HUDEP-2 (cell line): Measurements from ENCODE around the gene CNTF.

Experiments used
- DNase-seq, 76 experiments: peaks; one replicate each; lab custom pipeline; 2025; ENCODE audit not compliant: unreplicated experiment in 76 of 76; lab: John Stamatoyannopoulos, UW

Gene CNTF

DNA sequence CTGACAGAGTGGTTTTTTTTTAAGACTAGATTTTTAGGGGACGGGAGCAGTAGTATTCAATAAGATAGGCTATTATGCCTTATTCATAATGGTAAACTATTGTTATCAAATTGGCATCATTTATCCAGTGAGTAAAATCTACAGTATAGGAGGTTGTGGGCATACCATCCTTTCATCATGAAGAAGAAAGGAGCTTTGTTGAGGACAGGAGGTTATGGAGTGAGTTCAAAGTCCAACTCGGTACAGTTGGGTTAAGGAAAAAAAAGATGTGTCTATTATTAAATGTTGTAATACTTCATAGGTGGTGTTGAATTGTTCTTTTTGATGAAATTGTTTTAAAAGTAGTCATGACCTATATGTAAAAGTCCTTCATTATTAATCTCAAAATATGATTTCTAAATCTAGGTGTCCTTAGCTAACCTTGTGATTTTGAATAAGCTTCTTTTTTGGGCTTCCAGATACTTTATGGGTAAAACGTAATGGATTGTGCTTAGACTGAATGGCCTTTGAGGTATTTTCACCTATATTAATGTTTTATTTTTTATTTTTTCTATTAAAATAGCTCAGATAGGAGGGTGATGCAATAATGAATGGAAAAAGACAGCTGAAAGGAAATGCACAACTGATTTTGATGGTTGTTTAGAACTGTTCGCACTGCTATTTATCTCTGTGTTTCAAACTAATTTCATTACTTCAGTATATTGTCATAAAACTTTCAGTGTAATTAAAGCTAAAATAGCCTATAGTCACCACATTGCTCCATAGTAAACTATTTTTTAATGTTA, 15.3 kb upstream of the CNTF start:
- no peak for DNase-seq

DNA sequence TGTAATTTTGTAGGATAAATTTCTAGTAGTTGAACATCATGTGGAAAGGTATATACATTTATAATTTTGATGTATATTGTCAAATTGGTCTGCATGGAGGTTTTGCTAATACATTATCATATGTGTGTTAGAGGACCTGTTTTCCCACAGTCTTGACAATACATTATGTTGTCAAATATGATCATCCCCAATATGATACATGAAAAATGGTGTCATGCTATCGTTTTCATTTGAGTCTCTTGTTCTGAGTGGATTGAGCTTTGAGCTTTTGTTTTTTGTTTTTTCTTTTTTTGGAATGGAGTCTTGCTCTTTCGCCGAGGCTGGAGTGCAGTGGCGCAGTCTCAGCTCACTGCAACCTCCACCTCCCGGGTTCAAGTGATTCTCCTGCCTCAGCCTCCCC, 14.1 kb upstream of the CNTF start:
- DNase-seq, result no peak

DNA sequence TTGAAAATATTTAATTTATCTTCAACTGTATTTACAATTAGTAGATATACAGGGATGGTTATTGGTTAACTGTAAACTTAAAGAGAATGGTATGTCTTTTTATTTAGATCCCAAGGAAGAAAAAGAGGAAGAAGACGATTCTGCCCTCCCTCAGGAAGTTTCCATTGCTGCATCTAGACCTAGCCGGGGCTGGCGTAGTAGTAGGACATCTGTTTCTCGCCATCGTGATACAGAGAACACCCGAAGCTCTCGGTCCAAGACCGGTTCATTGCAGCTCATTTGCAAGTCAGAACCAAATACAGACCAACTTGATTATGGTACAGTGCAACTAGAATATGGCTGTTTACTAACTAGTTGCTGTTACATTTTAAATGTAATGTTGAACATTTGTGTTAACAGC, 12.7 kb upstream of the CNTF start:
- DNase-seq, result peak in 1 of 76 experiments; percentile 6

DNA sequence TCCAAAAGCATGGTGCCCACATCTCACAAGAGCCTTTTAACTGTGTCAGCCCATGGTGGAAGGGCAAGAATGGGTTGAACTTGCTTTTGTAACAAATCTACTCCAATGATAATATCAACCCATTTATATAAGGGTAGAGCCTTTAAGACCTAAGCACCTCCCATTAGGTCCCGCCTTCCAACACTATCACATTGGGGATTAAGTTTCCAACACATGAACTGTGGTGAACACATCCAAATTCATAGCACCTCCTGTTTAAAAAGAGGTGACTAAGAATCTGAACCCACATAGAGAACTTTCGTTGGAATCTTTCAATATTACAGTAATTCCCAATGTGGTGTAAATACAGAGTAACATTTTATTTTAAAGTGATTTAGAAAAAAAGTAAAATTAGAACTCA, 9.2 kb upstream of the CNTF start:
- no peak for DNase-seq

DNA sequence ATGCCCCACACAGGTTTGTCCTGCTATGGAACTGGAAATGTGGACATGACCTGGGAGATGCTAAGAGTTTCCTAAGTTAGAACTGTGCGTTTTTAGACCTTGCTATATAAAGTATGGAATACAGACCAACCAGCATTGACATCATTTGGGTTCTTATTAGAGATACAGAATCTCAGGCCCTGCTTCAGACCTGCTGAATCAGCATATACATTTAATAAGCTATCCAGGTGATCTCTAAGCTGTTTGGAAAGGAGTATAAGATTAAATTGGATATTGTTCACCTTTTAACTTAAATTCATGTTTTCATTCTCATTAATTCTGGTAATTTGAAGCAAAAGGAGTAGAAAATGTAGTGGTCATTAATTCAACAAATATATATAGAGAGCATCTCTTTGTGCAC, 6.9 kb upstream of the CNTF start:
- DNase-seq, result no peak

DNA sequence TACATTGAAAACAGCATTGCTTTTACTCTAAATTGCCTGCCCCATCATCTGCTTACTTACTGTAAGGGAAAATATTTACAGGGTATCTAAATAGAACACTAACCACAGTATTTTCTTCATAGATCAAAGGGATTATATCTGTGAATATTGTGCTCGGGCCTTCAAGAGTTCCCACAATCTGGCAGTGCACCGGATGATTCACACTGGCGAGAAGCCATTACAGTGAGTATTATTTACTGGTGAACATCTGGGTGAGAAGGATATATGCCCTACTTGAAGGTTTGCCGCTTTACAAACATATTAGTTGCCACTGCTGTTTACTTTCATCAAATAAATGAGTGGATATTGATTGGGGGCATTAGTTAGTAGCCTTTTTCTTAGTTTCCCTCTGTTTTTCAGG, 5.9 kb upstream of the CNTF start:
- peak in 64 of 76 experiments; percentile 8 to 79 (median 50) for DNase-seq

DNA sequence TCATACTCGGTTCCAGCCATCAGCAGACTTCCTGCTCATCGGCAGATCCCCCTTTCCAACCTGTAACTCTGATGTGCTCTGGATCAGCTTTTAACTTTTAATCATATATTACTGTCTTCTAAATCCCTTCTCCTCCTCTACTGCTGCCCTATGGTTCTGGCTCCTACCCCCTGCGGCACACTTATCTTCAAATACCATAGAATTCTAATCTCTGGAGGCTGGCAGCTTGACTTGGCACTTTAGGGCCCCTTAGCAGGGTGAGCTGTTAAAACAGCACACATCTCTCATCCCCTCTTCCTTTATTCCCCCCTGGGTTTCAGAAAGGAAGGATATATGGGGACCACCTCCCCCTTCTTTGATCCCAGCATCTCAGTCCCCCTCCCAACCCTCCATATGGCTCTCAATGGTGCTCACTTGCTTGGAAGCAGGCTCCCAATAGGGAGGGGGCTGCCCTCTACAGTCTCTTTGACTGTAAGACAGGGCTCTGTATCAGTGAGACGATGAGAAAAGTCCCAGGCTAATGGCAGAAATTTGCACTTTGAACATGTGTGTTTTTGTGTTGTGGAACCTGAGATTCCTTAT, 4.4 kb upstream of the CNTF start:
- peak in 28 of 76 experiments; percentile 2 to 56 (median 24) for DNase-seq

DNA sequence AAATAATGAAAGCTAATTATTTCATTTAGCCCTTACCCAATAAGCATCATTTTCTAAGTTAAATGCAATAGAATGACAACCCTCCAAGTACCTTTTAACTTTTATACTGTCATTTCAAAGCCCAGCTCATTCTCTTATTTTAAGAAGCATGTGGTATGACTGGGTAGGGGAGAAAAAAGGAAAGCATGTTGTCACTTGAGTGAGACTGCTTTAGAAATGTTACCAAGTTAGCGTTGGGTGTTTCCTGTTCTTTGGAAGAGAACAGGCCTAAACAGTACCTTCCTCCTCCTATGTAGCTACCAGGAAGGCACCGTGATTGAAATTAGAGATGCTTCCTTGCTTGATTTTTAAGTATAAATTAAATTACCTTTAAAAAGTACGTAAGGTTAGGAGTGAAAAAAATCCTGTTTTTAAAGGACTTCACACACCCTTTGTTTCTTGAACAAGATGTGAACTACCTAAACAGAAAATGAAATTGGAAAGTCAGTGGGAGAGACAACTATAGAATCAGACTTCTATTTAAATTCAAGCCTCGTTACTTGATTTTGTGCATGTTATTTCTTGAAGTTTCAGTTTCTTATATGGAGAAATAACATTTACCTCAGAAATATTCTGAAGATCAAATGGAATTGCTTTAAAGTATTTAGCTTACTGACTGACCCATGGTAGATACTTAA, 741 bp upstream of the CNTF start:
- no peak for DNase-seq

DNA sequence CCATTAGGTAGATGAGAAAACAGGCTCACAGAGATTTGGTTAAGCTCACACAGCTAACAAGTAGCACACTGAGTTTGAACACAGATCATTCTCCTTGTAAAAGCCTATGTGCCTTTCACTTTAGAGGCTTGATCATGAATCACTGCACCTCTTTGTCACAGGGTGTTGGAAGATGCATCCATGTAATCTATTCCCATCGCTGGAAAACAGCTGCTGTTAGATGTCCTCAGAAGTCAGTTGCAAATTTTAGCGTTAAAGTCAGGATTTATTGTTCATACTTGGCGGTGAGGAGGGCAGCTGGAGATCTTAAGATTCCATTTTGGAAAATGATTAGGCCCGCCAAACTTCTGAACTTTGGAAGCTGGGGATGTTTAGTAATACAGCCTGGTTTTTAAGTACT, 2.6 kb downstream of the CNTF start:
- DNase-seq, result no peak

DNA sequence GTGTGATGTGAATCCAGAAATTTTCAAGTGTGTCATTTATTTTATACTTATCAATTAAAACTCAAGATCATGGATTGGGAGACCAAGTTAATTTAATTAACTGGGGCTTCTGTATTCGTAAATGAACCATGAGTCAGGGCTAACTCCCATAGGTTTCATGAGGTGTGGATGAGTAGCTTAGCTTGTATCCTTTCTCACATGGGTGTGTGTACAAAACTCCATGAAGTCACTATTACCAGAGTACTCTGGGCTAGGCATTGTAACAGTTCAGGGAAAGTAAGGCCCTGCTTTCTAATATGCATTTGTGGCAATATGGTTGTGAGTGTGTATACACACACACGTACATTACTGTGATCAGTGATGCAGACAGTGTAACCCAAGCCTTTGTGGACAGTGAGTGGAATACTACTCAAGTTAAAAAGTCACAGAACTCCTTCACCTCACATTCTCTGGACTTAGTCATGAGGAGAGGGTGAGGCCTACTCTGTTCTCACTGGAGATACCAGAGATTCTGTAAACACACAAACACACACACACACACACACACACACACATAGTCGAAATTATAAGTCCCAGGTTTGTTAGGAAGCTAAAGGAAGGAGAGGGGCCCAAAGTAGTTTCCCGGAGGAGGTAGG, 3.5 kb downstream of the CNTF start:
- DNase-seq, result no peak

DNA sequence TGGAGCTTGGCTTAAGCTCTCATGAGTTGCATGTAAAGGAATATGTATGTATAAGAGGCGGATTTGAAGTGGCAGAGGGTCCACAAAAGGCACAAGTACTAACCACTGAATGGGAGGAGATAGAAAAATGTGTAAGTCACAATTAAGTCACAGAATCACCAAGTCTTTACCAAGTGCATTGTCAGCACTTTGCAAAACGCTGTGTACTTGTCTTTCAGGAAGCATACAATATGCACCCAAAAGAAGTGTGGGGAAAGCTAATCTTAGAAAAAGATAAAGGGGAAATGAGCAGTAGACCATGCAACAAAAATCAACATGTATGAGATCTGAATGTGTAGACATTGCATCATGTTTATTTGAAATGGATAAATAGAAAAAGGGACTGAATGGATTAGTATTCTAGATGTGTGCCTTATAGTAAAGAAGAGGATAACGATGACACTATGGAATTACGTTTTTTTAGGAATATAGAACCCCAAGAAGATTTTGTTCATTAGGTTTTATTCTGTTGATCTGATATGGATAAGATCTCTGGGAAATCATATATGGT, 4.5 kb downstream of the CNTF start:
- DNase-seq, result no peak

DNA sequence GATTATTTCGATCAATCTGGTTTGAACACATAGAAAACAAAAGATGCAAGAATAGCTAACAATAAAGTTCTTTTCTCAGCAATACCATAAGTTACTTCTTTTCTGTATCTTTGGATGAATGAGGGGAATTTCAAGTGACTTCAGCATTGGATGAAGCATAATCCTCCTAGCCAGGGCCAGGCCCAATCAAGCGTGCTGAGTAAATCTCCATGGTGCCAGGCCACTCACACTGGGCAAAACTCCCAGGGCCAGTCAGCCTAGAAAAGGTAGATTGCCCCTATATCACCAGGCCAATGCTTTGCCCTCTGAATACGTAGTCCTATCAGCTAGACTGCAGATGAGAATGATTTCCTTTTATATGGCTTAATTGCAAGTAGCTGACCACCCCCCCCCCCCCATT, 6.0 kb downstream of the CNTF start:
- peak in 9 of 76 experiments; percentile 1 to 20 (median 10) for DNase-seq

DNA sequence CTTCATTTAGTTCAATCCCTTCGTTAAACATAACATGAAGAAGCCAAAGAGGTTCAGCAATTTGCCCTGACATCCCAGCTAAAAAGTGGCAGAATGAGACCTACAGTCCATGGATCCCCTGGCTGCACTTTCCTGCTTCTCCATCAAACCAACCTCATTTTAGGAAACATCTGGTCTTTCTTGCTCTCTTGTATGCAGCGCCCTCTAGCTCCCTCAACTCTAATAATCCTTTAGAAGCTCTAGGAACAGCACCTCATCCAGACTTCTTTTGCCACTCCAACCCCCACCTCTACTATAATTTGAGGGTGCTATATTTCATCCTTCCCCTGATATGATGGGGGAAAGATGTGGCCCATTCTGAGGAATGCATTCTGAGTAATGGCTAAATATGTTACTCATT, 7.4 kb downstream of the CNTF start:
- DNase-seq, result peak in 21 of 76 experiments; percentile 6 to 51 (median 25)

DNA sequence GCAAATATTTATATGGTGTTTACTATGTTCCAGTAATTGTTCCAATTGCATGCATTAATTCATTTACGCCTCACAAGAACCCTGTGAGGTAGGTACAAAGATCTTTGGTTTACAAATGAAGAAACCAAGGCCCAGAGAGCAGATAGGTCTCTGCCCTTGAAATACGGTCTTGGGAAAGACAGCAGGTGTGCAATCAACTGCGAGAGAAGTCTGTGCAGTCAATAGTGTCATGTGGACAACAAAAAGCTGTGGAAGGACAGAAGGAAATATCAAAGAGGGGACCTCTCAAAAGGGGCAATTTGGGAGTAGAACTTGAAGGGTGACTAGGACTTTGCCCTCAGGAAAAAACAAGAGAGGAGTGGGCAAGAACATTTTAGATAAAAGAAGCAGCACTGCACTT, 8.9 kb downstream of the CNTF start:
- no peak for DNase-seq

DNA sequence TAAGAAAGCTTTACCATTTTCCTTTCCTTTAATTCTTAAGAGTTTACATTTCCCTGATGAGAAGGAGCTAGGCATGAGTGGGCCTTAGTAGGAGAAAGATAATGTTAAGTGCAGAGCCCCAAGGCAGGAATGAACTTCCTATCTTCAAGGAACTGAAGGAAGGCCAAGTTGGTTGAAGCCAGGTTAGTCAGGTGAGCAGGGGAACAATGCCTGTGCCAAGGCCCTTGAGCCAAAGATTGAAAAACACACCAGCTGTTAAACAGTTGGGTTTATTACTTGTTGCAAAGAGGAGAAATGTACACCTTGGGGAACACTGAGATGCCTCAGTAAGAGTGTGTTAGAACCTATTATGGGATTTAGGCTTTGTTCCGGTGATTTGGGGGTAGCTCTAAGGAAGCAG, 10.0 kb downstream of the CNTF start:
- DNase-seq, result no peak

DNA sequence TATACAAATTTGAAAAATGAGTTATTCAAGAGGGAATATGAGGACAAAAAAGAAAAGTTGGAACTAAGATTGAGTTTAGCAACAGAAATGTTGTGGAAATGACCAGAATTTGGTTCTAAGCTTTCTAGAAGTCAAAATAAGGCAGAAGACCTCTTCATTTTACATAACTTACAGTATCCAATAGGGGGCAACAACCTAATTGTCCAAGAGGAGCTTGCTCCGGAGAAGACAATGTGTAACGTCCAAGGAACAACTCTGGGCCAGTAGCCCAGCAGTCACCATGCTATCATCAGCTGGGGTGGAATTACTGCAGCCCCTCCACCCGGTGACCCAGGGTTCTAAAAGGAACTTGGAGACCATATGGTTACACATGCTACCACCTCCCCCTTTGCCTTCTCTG, 14.1 kb downstream of the CNTF start:
- no peak for DNase-seq

DNA sequence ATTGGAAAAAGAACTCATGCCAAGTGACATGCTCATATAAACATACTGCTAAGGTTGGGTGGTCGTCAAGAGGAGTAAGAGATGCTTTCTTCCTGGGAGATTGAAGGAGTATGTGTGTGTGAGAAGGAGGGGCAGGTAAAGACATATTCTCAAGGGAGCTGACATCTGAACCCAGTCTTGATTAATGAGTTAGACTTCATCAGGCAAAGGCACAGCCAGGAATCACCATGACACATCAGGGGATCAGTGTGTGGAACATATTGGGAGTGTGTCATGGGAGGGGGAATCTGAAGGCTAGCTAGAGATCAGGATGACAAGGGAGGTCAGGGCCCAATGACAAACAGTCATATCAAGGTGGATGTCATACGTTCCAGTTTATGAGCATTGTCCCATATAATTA, 14.9 kb downstream of the CNTF start:
- DNase-seq, result no peak

DNA sequence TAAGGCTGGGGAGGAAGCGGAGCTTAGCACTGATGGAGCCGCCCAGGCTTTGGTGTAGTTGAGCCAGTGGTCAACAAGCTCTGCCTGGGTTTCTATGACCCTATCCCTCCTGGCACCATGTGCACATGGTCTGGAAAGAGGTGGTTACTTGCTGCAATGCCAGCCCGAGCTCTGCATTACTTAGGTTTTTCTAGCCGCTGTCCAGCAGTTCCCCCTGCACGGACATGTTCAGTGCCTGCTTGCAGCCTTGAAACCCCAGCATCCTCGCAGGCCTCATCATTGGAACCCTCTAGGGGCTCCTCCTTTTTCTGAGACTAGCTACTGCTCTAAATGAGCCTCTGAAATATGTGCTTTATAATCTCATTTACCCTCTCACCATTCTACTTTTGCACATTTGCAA, 16.6 kb downstream of the CNTF start:
- no peak for DNase-seq

DNA sequence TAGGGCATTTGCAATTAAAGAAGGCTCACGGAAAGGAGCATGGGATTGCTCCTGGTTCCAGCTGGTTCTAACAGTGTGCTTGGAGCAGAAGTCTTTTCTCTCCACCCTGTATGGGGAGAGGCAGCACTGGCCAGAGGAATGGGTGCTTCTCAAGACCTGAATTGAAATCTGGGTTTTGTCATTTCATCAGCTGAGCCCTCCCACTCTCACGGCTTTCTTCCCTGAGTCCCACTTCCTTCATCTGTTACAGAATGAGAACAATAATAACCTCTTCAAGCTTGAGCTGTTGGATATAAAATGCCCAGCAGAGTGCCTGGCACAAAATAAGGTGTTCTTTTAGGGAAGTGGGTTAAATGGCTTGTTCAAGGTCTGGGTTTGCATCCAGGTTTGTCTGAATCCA, 17.2 kb downstream of the CNTF start:
- DNase-seq, result no peak

DNA sequence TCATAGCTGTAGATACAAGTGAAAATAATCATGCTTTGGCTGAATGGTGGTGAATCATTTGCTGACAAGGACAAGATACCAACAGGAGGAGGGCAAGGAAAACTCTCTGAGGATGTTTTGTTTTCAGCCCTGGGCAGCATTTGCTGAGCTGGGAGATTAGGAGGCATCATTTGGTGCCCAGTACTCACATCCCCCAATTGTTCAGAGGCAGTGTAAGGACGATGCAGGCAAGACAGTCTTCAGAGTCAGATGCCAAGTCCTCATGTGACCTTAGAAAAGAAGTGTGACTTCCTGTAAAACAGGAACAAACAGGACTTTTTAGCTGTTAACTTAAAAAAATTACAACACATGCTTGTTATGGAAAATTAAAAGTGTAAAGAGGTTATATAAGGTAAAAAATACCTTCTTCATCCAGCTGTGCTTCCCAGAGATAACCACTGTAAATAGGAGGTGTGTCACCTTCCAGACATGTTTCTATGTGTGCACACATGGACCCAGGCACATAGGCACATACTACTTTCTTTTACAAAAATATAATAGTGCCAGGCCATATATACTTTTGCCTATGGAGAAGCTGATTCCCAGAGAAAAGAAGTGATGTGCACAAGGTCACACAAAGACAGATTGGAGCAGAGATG, 18.0 kb downstream of the CNTF start:
- no peak for DNase-seq

DNA sequence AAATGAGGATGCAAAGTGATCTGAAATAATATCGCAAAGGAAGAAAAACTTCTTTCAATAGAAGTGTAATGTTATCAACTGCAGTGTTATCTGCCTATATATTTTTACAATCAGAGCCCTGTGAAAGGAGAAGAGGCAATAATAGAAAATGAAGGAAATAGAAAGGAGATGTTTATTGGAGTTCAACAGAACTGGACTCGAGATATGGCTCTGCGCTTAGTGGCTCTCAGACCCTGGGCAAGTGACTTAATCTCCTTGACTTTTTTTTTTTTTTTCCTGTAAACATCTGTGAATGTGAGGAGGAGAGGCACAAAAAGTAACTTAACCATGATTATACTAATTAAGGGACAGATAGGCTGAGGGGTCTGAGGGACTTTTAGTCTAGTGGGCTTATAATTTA, 18.9 kb downstream of the CNTF start:
- no peak for DNase-seq
